Kidney glomerular epithelial cell (primary cell): ENCODE data around the gene ATPAF1.
A peak's percentile ranks its signal among the peaks of the same experiment; 100 is the strongest.

ENCODE experiments used
- DNase-seq: peaks from one replicate; lab custom pipeline; 2025; lab: John Stamatoyannopoulos, UW

The ATPAF1 gene

GRCh38 chr1:46615735-46616134, 52.4 kb downstream of the ATPAF1 start:
- DNase-seq, result no peak

DNA sequence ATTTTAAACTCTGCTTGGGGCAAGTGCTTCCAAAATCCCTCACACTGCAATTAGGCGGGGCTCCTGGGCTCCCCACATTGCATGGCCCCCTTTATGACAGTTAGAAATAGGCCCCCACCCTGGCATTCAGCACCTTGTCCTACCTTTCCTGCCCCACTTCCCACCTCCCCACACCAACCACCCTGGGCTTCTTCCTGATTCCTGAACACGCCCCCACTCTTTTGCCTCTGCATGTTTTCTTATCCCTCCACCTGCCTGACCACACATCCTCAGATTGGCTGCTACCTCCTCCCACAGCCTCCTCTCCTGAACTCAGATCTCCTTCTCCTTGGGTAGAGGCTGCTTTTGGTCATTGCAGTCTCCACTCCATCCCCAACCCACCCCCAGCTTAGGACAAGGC, 53.1 kb downstream of the ATPAF1 start:
- no peak for DNase-seq

GRCh38 chr1:46614604-46614984, 53.6 kb downstream of the ATPAF1 start:
- DNase-seq, result no peak

DNA sequence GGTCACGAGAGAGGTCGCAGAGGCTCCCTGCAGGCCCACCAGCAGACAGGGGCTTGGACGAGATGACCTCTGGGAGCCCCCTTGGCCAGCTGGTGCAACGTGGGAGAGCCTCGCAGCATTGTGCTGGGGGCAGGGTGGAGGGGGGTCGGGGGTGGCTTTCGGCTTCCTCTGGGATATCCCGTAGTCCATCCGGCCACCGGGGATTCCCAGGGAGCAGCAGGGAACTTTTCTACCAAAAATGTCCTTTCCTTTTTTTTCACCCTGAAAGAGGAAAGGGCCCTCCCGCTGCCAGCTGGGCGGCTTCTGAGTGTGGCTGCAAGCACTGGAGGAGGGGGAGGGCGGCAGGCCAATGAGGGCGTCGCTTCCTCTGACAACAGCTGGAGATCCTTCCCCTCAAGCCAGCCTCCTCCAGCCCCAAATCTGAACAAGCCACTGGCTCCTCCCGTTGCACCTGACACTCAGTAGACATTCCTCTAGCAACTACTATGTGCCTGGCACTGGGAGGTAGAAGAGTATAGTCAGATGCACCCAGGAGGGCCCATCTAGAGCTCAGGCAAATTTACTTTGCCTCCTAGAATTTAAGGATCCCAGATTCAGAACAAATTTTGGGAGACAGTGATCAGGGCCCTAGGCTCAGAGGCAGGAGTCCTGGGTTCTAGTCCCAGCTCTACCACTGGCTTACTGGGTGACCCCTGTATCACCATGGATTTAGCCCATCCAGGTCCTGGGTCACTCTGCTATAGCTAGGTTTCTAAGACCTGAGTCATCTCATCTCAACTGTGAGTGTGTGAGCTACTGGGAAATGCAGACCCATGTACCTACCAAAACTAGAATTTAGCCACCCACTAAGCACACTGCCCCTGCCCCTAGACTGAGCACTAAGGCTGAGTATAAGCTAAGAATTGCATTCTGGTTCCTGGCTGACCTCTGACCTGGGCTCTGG, 54.2 kb downstream of the ATPAF1 start:
- DNase-seq, result no peak

- DNase-seq, result no peak
Observed at GRCh38 chr1:46612937-46613660, 55.1 kb downstream of the ATPAF1 start.

GRCh38 chr1:46611691-46612221, 56.4 kb downstream of the ATPAF1 start:
- DNase-seq, result peak; percentile 67

DNA sequence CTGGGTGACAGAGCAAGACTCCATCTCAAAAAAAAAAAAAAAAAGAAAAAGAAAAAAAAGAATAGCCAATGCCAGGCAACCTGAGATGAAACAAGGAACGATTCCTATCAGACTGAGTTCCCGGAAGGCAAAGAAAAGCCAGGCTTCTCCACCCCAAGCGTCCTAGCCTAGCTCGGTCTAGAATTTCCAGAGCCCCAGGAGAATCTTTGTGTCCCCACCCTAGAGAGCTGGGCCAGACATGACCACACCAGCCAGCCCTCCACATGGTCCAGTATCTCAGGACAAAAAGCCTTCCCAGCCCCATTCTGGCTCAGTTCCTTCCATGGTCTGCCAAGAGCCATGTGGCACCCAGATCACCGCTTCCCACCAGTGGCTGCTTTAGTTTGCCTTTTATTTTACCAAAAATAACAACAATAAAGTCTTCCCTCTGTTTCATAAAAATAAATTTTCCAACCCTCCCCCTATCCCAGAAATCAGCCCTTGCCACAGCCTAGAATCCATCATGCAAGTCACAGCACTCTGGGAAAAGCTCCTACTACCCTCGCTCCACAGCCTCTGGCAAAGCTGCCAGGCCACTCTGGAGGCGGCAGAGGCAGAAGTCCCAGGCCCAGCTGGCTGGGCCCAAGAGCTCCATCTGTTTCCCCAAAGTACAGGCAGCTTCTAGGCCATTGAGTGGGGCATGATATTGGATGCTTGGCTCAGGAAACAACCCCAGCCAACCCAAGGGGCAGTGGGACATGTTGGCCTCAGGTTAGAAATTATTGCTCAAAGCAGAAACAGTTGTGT, 60.6 kb downstream of the ATPAF1 start:
- DNase-seq, result no peak

- DNase-seq, result peak; percentile 23
Observed at GRCh38 chr1:46606255-46606965, 61.8 kb downstream of the ATPAF1 start.

DNA sequence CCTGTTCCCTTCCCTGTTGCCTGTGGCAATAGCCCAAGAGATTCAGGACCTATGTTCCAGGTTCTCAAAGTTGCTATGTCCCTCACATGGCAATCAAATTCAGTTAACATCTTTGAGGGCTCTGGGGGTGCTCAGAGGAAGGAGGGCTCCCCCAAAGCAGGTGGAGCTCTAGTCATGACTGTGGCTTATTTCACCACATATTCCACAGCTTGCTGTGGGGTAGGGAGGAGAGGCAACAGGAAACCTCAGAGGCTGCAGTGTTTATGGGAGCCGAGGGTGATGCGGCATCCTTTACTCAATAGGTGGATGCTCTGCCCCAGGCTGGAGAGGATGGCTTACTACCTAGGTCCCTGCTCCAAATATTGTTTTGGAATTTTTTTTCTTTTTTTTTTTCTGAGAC, 62.9 kb downstream of the ATPAF1 start:
- no peak for DNase-seq

- DNase-seq, result peak; percentile 96
Observed at GRCh38 chr1:46603858-46604549, 64.2 kb downstream of the ATPAF1 start, which contains the start of gene MKNK1. Gene MKNK1, minus strand, starts transcription at chr1:46604268. Its CDS starts 20,941 bp downstream, at chr1:46583327.

GRCh38 chr1:46603481-46603857, 64.7 kb downstream of the ATPAF1 start:
- no peak for DNase-seq

- no peak for DNase-seq
Observed at GRCh38 chr1:46601257-46602007, 66.7 kb downstream of the ATPAF1 start.

- DNase-seq, result no peak
Observed at GRCh38 chr1:46599059-46599970, 68.8 kb downstream of the ATPAF1 start.

DNA sequence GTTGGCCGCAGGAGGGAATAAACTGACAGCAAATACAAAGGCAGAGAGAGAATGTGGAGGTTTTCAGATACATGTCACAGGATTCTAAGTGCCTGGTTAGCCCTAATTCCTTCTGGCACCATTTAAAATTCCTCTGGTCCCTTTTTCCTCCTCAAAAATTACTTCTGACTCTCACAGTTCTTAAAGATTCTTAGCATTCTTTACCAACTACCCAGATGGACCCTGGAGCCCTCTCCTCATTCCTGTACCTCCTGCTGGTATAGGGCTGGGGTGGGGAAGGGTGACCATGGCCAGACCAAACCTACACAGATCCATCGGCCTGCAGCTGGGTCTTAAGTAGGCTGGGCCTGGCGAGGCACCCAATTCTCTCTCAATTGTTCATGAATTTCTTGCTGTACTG, 71.3 kb downstream of the ATPAF1 start:
- no peak for DNase-seq

GRCh38 chr1:46596036-46596435, 72.1 kb downstream of the ATPAF1 start:
- DNase-seq, result no peak

GRCh38 chr1:46595127-46595526, 73.0 kb downstream of the ATPAF1 start:
- no peak for DNase-seq

- DNase-seq, result no peak
Observed at GRCh38 chr1:46594063-46594462, 74.1 kb downstream of the ATPAF1 start.

- no peak for DNase-seq
Observed at GRCh38 chr1:46592823-46593222, 75.3 kb downstream of the ATPAF1 start.

- DNase-seq, result no peak
Observed at GRCh38 chr1:46589529-46589928, 78.6 kb downstream of the ATPAF1 start.
